CD4-positive, alpha-beta T cell treated with Interleukin-17A for 4 hours (primary cell): ENCODE data around the gene PTPRO.

ENCODE experiments used
- DNase-seq: peaks from one replicate; pipeline ENCODE4 v3.0.0-alpha.2; 2020; ENCODE audit warnings: mixed read lengths

Gene PTPRO

DNA sequence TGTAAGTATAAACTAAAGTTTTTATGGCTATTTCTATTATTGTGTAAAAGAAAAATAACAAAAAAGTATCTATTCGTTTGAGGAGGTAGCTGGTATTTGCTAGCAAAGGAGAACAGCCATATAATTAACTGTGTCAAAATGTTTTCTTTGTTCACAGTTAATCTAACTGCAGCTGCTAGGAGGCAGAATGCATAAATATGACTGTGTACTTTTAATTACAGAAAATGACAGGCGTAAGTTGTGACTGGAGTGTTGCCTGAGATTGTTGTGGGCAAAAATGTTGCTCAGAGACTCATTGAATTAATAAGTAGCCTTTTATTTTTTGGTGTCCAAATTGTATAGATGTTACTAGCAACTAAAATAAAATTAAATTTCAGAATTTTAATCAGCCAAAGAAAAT is 33.5 kb downstream of the PTPRO start:
- no peak for DNase-seq

GRCh38 chr12:15356951-15357364 is 34.6 kb downstream of the PTPRO start:
- DNase-seq = no peak

GRCh38 chr12:15364221-15365160 is 42.2 kb downstream of the PTPRO start:
- DNase-seq = no peak

DNA sequence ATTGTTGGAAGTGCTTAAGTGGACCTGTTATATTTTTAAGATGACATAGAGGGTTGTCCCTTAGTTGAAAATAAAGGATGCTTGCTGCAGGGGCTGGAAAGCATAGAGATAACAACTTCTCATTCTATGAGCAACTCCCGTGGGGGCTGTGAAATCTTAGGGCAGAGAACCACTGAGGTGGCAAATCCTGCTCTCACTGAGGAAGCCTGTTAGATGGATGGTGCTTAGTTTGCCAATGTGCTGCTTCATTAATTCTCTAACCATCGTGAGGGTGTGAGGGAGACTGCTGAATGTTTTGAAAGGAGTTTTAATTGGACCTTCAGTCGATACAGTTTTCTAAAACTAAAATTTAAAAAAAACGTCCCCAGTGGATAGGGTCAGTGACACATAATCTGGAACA is 46.5 kb downstream of the PTPRO start:
- DNase-seq = no peak

DNA sequence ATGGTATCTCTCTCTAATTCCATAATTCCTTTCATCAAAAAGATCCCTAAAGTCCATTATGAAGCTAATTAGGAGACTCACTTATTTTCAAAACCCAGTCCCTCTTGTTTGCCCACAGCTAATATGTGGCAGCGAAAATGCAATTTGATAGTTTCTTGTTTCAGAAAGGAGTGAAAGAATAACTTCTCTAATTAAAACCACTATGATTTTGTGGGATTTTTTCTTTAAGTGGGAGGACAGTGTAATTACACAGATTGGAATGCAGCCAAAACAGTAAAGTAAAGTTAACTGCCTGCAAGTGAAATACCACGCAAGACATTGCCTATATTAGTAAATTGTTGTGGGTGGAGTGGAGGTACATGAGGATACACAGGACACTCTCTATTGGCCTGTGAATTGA is 50.0 kb downstream of the PTPRO start:
- DNase-seq = no peak

- DNase-seq = no peak
These were observed 65.5 kb downstream of the PTPRO start for GRCh38 chr12:15387772-15388171.

DNA sequence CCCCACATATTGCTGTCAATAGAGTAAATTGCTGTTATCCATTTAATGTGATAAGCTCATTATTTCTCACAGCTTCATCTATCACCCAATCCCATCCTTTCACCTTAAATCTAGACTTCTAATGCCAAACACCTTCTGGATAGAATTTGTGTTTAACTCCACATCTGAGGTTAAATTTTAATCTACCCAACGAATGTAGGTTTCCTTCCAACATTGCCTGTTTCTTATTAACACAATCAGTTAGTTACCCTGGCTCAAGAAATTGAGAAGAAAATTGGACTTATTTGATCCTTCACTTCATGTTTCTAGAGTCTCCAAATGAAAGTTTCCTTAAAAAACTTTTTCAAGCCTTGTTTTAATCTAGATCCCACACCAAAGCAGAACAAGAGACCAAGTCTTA is 67.3 kb downstream of the PTPRO start:
- DNase-seq = no peak

GRCh38 chr12:15393037-15393436 is 70.7 kb downstream of the PTPRO start:
- no peak for DNase-seq

DNA sequence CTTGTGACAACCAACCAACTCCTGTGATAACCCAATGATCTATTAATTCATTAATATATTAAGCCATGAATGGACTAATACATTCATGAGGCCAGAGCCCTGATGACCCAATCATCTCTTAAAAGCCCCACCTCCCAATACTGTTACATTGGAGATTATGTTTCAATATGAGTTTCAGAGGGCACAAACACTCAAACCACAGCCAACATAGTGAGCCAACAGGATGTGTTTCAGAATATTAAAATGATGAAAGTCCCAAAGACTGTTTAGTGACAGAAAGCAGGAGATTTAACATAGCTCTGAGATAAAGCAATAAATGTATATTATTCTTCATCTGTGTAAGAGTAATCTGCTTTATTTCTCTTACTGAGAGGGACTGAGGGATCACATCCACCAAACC is 71.7 kb downstream of the PTPRO start:
- DNase-seq = no peak

GRCh38 chr12:15404485-15404884 is 82.2 kb downstream of the PTPRO start:
- no peak for DNase-seq

DNA sequence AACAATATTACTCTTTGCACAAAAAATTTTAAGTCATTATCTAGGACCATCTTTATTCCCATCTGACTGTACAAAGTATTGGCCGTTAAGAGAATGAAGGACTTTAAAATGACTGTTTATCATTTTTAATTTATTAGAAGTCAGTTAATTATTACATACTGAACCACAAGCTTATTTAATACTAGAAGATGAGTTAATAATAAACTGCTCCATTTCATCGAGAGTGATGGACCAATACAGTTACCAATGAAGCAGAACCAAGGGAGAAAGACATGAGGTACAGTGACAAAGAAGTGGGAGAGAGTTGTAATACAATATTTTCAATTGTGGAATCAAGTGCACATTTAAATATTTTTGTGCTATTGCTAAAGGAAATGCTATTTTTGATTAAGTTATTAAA is 83.3 kb downstream of the PTPRO start:
- no peak for DNase-seq

DNA sequence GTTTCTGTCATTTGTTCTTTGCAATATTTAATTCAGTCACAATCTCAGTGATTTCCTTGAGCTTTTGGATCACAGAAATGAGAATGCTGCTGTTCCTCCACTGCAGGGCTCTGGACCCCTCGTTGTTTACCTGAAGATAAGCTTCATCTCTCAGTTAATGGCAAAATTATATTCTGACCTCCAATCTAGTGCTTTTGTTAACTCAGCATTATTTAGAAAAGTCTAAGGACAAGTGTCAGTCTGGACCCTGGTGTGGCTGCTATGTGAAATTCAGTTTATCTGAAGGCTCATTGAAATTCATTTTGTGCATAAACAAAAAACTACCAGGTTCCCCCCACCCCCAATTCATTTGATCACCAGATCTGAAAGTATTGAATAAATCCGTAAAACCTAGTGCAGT is 84.7 kb downstream of the PTPRO start:
- no peak for DNase-seq

DNA sequence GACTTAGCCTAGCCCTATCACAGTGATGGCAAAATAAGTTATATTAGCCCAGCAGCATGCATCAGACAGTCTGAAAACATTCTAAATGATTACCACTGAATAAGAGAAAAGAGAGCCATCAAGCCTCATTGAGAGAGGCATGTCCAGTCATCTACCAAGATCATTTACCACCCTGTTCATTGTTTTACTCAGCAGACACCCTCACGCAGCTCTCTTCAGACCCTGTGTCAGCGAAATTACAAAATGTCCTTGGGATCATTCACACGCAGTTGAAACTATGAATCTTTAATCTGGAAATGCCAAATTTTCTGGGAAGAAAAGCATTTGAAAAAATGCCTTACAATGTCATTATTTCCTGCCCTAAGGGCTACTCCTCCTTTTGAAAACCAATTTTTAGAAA is 89.5 kb downstream of the PTPRO start:
- DNase-seq = no peak

- no peak for DNase-seq
These were observed 95.4 kb downstream of the PTPRO start for GRCh38 chr12:15417691-15418090.

GRCh38 chr12:15423629-15424028 is 101.3 kb downstream of the PTPRO start:
- no peak for DNase-seq

DNA sequence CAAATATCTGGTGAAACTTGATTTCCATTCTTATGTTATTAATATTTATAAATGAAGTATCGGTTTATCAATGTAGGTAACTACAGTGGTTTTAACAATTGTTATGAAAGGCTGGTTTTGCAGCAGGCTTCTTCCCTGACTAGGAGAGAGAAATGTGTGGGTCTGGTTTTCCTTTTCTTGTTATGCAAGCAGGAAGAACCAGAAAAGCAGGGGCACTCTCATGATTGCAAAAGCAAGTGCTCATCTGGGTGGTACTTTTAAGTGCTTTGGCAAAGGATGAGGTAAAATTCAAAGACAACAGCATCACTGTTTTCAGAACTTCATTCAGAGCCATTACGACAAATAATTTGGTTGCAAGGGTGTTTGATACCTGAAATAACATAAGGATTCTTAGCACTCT is 105.6 kb downstream of the PTPRO start:
- no peak for DNase-seq

DNA sequence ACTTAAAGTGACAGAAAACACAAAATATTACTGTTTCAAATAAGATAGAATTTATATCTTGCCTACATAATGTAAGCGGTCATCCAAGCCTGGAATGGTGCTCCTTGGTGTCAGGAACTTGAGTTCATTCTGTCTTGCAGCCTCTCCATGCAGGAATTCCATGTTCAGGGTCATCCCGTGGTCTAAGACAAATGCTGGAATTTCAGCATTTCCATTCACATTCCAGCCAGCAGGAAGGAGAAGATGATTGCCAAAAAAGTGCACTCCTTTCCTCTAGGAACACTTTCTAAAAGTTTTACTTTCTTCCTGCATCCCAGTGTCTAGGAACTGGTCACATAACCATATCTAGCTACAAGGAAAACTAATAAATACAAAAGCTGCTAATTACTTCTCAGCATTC is 106.3 kb downstream of the PTPRO start:
- DNase-seq = no peak

GRCh38 chr12:15429262-15429661 is 107.0 kb downstream of the PTPRO start:
- no peak for DNase-seq

- no peak for DNase-seq
These were observed 113.3 kb downstream of the PTPRO start for GRCh38 chr12:15435597-15435996.

DNA sequence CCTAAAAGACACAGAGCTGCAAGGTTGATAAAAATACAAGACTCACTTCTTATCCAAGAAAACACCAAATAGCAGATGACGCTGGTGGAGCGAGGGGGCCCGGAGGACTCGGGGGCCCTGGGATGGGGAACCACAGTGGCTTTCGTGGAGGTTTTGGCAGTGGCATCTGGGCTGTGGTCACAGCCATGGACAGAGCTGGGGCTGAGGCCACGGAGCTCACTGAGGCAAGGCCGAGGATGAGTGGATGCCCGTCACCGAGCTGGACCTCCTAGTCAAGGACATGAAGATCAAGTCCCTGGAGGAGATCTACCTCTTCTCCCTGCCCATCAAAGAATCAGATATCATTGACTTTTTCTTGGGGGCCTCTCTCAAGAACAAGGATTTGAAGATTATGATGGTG is 117.2 kb downstream of the PTPRO start:
- DNase-seq = no peak

DNA sequence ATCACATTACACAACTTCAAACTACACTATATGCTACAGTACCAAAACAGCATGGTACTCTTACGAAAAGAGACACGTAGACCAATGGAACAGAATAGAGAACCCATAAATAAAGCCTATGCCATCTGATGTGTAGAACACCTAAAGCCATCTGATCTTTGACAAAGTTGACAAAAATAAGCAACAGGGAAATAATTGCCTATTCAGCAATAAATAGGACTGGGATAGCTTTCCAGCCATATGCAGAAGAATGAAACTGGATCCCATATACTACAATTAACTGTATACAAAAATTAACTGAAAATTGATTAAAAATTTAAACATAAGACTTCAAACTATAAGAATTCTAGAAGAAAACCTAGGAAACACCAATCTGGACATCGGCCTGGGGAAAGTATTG is 120.7 kb downstream of the PTPRO start:
- DNase-seq = no peak

- no peak for DNase-seq
These were observed 121.3 kb downstream of the PTPRO start for GRCh38 chr12:15443611-15444010.

- no peak for DNase-seq
These were observed 122.2 kb downstream of the PTPRO start for GRCh38 chr12:15444523-15444922.

DNA sequence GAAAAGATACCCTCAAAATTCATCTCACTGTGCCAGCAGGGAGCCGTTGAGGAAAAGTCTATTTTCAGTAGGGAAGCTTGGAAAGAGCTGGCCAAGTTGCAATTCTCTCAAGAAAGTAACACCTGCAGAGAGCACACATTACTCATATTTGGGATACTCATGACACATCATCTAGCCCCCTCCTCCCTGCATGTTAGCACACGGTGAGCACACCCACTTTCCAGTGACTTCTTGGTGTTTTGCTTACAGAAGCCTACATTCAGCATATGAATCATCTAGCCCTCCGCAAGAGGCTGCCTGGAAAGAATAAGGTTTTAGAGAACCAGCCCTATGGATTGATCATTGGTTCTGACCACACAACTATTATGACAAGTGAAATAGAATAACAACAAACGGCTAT is 124.5 kb downstream of the PTPRO start:
- no peak for DNase-seq

DNA sequence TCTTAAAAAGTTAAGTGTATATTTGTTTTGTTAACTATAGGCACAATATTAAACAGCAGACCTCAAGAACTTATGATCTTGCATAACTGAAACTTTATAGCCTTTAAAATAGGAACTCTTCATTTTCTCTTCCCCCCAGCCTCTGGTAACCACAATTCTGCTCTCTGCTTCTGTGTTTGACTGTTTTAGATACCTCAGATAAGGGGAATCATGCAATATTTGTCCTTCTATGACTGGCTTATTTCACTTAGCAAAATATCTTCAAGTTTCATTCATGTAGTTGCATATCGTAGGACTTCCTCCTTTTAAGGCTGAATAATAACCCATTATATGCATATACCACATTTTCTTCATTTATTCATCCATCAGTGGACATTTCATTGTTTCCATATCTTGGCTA is 131.3 kb downstream of the PTPRO start:
- DNase-seq = no peak
